ENCODE data around the gene RPS19.

RPS19 gene

GRCh38 chr19:41897820-41898219, 37.8 kb downstream of the RPS19 start:
- no peak for TF ChIP-seq CTCF (IDR thresholded peaks at IDR 0.05; ENCODE audit: insufficient read depth, low read depth, low read length, missing control alignments)
- no peak overlapping the region for H3K4me3 ChIP-seq (ENCODE audit: low read length)
- no peak for DNase-seq (ENCODE audit: low read depth)

GRCh38 chr19:41898235-41898634, 38.2 kb downstream of the RPS19 start:
- H3K4me3 ChIP-seq (ENCODE audit: low read length), result no peak overlapping the region
- DNase-seq (ENCODE audit: low read depth), result no peak
- TF ChIP-seq CTCF (IDR thresholded peaks at IDR 0.05; ENCODE audit: insufficient read depth, low read depth, low read length, missing control alignments), result no peak

- no peak for DNase-seq (ENCODE audit: low read depth)
- H3K4me3 ChIP-seq (ENCODE audit: low read length), result no peak overlapping the region
- TF ChIP-seq CTCF (IDR thresholded peaks at IDR 0.05; ENCODE audit: insufficient read depth, low read depth, low read length, missing control alignments), result no peak
These were observed 41.8 kb downstream of the RPS19 start for GRCh38 chr19:41901707-41902360.

- no peak overlapping the region for H3K4me3 ChIP-seq (ENCODE audit: low read length)
- TF ChIP-seq CTCF (IDR thresholded peaks at IDR 0.05; ENCODE audit: insufficient read depth, low read depth, low read length, missing control alignments), result no peak
- DNase-seq (ENCODE audit: low read depth), result no peak
These were observed 42.5 kb downstream of the RPS19 start for GRCh38 chr19:41902594-41902993.

- TF ChIP-seq CTCF (IDR thresholded peaks at IDR 0.05; ENCODE audit: insufficient read depth, low read depth, low read length, missing control alignments), result no peak
- H3K4me3 ChIP-seq (ENCODE audit: low read length), result no peak overlapping the region
These were observed 43.3 kb downstream of the RPS19 start for GRCh38 chr19:41903193-41903953.

GRCh38 chr19:41904118-41904870, 44.2 kb downstream of the RPS19 start:
- no peak for TF ChIP-seq CTCF (IDR thresholded peaks at IDR 0.05; ENCODE audit: insufficient read depth, low read depth, low read length, missing control alignments)
- no peak overlapping the region for H3K4me3 ChIP-seq (ENCODE audit: low read length)
- peak; percentile 48 for DNase-seq (ENCODE audit: low read depth)

More at GRCh38 chr19:41903193-41903953, 43.3 kb downstream of the RPS19 start:
- DNase-seq (ENCODE audit: low read depth), result no peak

All from epithelial cell of esophagus (primary cell).